ENCODE measurements around the gene CDK5. TPM values are rescaled to one million over a fixed set of nuclear protein-coding genes. Genes with fewer than 3 reads are reported as not detected.

The CDK5 gene
- total and polyA plus RNA-seq, 9 of the 15 experiments (the other 6 are each of a cell fraction or from before 2014, with no cell fraction given) = 3.2 to 38.0 (median 27.5) TPM

- no peak for TF ChIP-seq ZNF318 (IDR thresholded peaks at IDR 0.05; ENCODE audit: borderline replicate concordance in 1 of 2, low read depth in 1 of 2)
Measured at GRCh38 chr7:151031011-151031410, 26.7 kb downstream of the CDK5 start (continued).

Data from K562 (cell line).